HepG2 (cell line): Measurements from ENCODE around the gene MAP3K2. TPM values are rescaled to one million over a fixed set of nuclear protein-coding genes. Genes with fewer than 3 reads are reported as not detected.

Experiments
- ATAC-seq: fragments of 200-7000 bp; cut with Tn5 transposase; 3 replicates; pipeline ENCODE4 v1.9.1; 2020; ENCODE audit warnings: mild to moderate bottlenecking, moderate library complexity
- BruUV-seq: library from RNA; stranded (reverse); fragments of 400-500 nt; replicated peaks from 2 replicates; lab custom pipeline; 2021; lab: Mats Ljungman, UMichigan
- CTCF ChIA-PET: fragments of 300-600 bp; formaldehyde crosslinking; extraction: SDS; loops from one replicate; lab custom pipeline; 2021; ENCODE audit warnings: low total read pairs, inconsistent platforms, low intra/inter-chr PET ratio; lab: Yijun Ruan, JAX
- POLR2A ChIA-PET: fragments of 350-600 bp; sonication (Branson Sonifier 250); formaldehyde crosslinking; loops from one replicate; lab custom pipeline; 2020; ENCODE audit warnings: antibody characterized with exemption, inconsistent platforms; lab: Yijun Ruan, JAX
- DNase-seq: peaks from one replicate; pipeline ENCODE4 v3.0.0-alpha.2; 2015; ENCODE audit warnings: low spot score
- FAIRE-seq: peaks from 3 replicates; lab custom pipeline; 2011; peaks lifted over from hg19 to GRCh38; lab: Jason Lieb, UNC
- H2AFZ ChIP-seq: one replicate; pipeline ENCODE4 v1.6.1; 2011; ENCODE audit warnings: low read length, inconsistent platforms
- H3K27ac ChIP-seq: fragments of 300-600 bp; 3 replicates; pipeline ENCODE4 v1.8.0; 2011; ENCODE audit warnings: mixed run types, mild to moderate bottlenecking, mixed read lengths, low read length, inconsistent platforms; ENCODE audit not compliant: insufficient read depth; ENCODE audit errors: extremely low read length
- H3K27me3 ChIP-seq, 2 experiments: fragments of 200-600 bp in 1 of 2; 2 replicates in 1 of 2; 3 replicates in 1 of 2; pipeline versions ENCODE4 v1.6.0 to v1.8.0; 2011; ENCODE audit warnings: low read length in 2 of 2, mild to moderate bottlenecking in 2 of 2, moderate library complexity in 2 of 2, inconsistent platforms in 1 of 2; ENCODE audit not compliant: insufficient read depth in 2 of 2, control insufficient read depth in 1 of 2
- H3K36me3 ChIP-seq, 2 experiments: fragments of 200-600 bp in 1 of 2; replicated peaks in 1 of 2; 2 replicates in 1 of 2; 3 replicates in 1 of 2; pipeline versions ENCODE4 v1.5.1 to v1.8.0; 2011; ENCODE audit warnings: low read length in 2 of 2, inconsistent platforms in 1 of 2; ENCODE audit not compliant: insufficient read depth in 2 of 2, control insufficient read depth in 1 of 2
- H3K4me1 ChIP-seq: 2 replicates; pipeline ENCODE4 v1.5.1; 2012; ENCODE audit warnings: low read length, inconsistent platforms; ENCODE audit not compliant: insufficient read depth
- H3K4me2 ChIP-seq: 2 replicates; pipeline ENCODE4 v1.6.0; 2011; ENCODE audit warnings: low read depth, low read length, inconsistent platforms
- H3K4me3 ChIP-seq, 3 experiments: fragments of 200-600 bp in 1 of 3; sonication (generic), shearing (Covaris generic) in 1 of 3; replicated peaks in 1 of 3; 2 replicates each; pipeline ENCODE4 v1.5.1; 2011 to 2016; ENCODE audit warnings: low read length in 3 of 3, inconsistent platforms in 2 of 3, low read depth in 2 of 3, mild to moderate bottlenecking in 2 of 3, control low read depth in 1 of 3, mixed read lengths in 1 of 3; ENCODE audit not compliant: insufficient read depth in 1 of 3
- H3K79me2 ChIP-seq: one replicate; pipeline ENCODE4 v1.6.1; 2011; ENCODE audit warnings: low read length, inconsistent platforms; ENCODE audit not compliant: insufficient read depth
- H3K9ac ChIP-seq: 2 replicates; pipeline ENCODE4 v1.6.0; 2011; ENCODE audit warnings: mild to moderate bottlenecking, low read depth, low read length, inconsistent platforms; ENCODE audit not compliant: insufficient read depth
- H3K9me3 ChIP-seq: 2 replicates; pipeline ENCODE4 v1.5.1; 2012; ENCODE audit warnings: mild to moderate bottlenecking, low read length
- H4K20me1 ChIP-seq: 2 replicates; pipeline ENCODE4 v1.6.0; 2011; ENCODE audit warnings: inconsistent platforms, mild to moderate bottlenecking, low read length, moderate library complexity; ENCODE audit not compliant: insufficient read depth
- CAMTA2 ChIP-seq: sonication (generic); formaldehyde crosslinking; IDR thresholded peaks from 2 replicates; pipeline ENCODE4 v1.4.0; 2020; ENCODE audit warnings: mild to moderate bottlenecking, missing genetic modification reagents, borderline replicate concordance
- DNMT1 ChIP-seq: sonication (generic); formaldehyde crosslinking; IDR thresholded peaks from 2 replicates; pipeline ENCODE4 v1.5.1; 2020; ENCODE audit warnings: mild to moderate bottlenecking, missing genetic modification reagents
- HNF4A ChIP-seq: sonication (generic); formaldehyde crosslinking; IDR thresholded peaks from 2 replicates; pipeline ENCODE4 v1.4.0; 2020; ENCODE audit warnings: missing genetic modification reagents
- JDP2 ChIP-seq: sonication (generic); formaldehyde crosslinking; IDR thresholded peaks from 2 replicates; pipeline ENCODE4 v1.8.1; 2022; ENCODE audit warnings: missing genetic modification reagents, borderline replicate concordance
- MAFF ChIP-seq: IDR thresholded peaks from 2 replicates; pipeline ENCODE4 v1.6.1; 2011; ENCODE audit warnings: low read depth, low read length, improper control_type of control experiment
- MAFK ChIP-seq, 2 experiments: IDR thresholded peaks in 1 of 2; conservative IDR thresholded peaks in 1 of 2; 2 replicates each; pipeline ENCODE4 v1.6.1; 2011; ENCODE audit warnings: improper control_type of control experiment in 2 of 2, low read length in 2 of 2
- RBM22 ChIP-seq: fragments of 200-400 bp; formaldehyde crosslinking; optimal IDR thresholded peaks from 2 replicates; pipeline ENCODE3; 2017; ENCODE audit warnings: mild to moderate bottlenecking, low read length, moderate library complexity
- SAFB2 ChIP-seq: sonication (generic); formaldehyde crosslinking; IDR thresholded peaks from 2 replicates; pipeline ENCODE4 v1.5.1; 2020; ENCODE audit warnings: missing genetic modification reagents, low read depth, mild to moderate bottlenecking, borderline replicate concordance
- SOX6 ChIP-seq, 2 experiments: fragments of 450-650 bp in 1 of 2; sonication (generic) in 1 of 2; formaldehyde crosslinking in 1 of 2; IDR thresholded peaks; 2 replicates each; pipeline versions ENCODE4 v1.4.0 to v1.6.1; 2017 to 2020; ENCODE audit warnings: antibody characterized with exemption in 1 of 2, mild to moderate bottlenecking in 1 of 2, missing genetic modification reagents in 1 of 2
- ZFP1 ChIP-seq: IDR thresholded peaks from 2 replicates; pipeline ENCODE4 v1.6.1; 2016
- ZNF337 ChIP-seq: sonication (generic); formaldehyde crosslinking; IDR thresholded peaks from 2 replicates; pipeline ENCODE4 v1.5.1; 2020; ENCODE audit warnings: missing genetic modification reagents, low read depth, mild to moderate bottlenecking, borderline replicate concordance
- ZNF558 ChIP-seq: sonication (generic); formaldehyde crosslinking; IDR thresholded peaks from 2 replicates; pipeline ENCODE4 v1.9.0; 2022; ENCODE audit warnings: mild to moderate bottlenecking, missing genetic modification reagents, borderline replicate concordance
- ZNF703 ChIP-seq: sonication (generic); formaldehyde crosslinking; IDR thresholded peaks from 2 replicates; pipeline ENCODE4 v1.5.1; 2020; ENCODE audit warnings: missing genetic modification reagents, mild to moderate bottlenecking, moderate library complexity, borderline replicate concordance
- WGBS: methylation state at CpG from one replicate; pipeline ENCODE4 v1.1.6; 2017; ENCODE audit warnings: low lambda C conversion rate; 5-methylcytosine and 5-hydroxymethylcytosine counted together
- in situ Hi-C: cut with HindIII; loops from 2 replicates; pipeline ENCODE4 v1.10.0; 2017; ENCODE audit warnings: low pct_unique_long_range_greater_than_20kb; ENCODE audit not compliant: extremely low pct_ligation_motif_present
- intact Hi-C: fragments of 100-400 bp; cut with micrococcal nuclease; formaldehyde crosslinking; loops from one replicate; pipeline ENCODE4 v1.10.0; 2022; ENCODE audit not compliant: unreplicated experiment
- polyA plus RNA-seq, 8 experiments: library from polyadenylated mRNA; depleted of rRNA in 3 of 8; stranded (reverse) in 7 of 8; unstranded in 1 of 8; fragments of >200 nt; fragmentation: Illumina TruSeq in 4 of 8; extraction: Trizol in 4 of 8; gene quantifications; 2 replicates each; pipeline versions ENCODE4 v1.2.1 to v1.2.3, GENCODE V29; 2011 to 2016; ENCODE audit warnings: low read depth in 4 of 8, missing spikeins in 1 of 8, mixed read lengths in 1 of 8; ENCODE audit not compliant: insufficient read depth in 1 of 8
- total RNA-seq, 5 experiments: library from RNA; depleted of rRNA; stranded (reverse); fragments of >200 nt; fragmentation: Illumina TruSeq; extraction: Trizol; gene quantifications; 2 replicates each; pipeline ENCODE4 v1.2.3, GENCODE V29; 2016; ENCODE audit warnings: low read depth in 1 of 5

MAP3K2 gene
- total and polyA plus RNA-seq, 2 of the 13 experiments (the other 11 are each of a cell fraction or from before 2014, with no cell fraction given) = 12.2 to 37.2 TPM

DNA sequence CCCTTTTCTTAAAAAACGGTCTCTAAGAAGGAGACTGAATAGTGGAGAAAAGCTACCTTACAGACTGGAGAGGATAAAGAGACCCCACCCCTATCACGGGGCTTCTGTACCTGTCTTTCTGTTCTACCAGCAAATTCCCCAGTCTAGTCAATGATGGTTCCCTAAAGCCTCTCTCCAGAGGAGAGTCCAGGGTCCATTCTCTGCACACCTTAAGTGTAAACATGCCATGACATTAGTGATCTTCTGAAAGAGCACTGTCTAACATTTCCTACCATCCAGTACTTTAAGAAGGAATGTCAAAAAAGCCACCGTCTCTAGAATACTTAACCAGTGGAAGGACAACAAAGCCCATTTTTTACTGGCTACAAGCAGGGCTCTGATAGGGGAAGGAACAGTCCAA lies 76.8 kb downstream of the MAP3K2 start:
- Histone ChIP-seq H4K20me1 (no peaks in the 10 kb centered on the region), H3K4me2 (no peak overlapping the region), H3K79me2 (no peaks in the 10 kb centered on the region), H3K36me3 (peaks cover 27 to 83% of the 10 kb centered on the region in 2 experiments), H3K9ac (no peak overlapping the region), H3K4me1 (peaks cover 13% of the 10 kb centered on the region), H3K27ac (no peak overlapping the region), H2AFZ (no peak overlapping the region), H3K4me3 (no peak overlapping the region), H3K9me3 (no peaks in the 10 kb centered on the region), H3K27me3 (no peaks in the 10 kb centered on the region)
- ChIA-PET POLR2A (no interaction called here), CTCF (no interaction called here)
- DNase-seq = no peak
- TF ChIP-seq CAMTA2 (CRISPR knock-in tag) (no peak), JDP2 (no peak), ZNF558 (CRISPR knock-in tag) (no peak), DNMT1 (no peak), ZFP1 (no peak), HNF4A (CRISPR knock-in tag) (peak; percentile 54), SAFB2 (CRISPR knock-in tag) (no peak)
- in situ Hi-C loops (no loop called here), intact Hi-C loops (no loop called here)
- FAIRE-seq = no peak
- 98% methylated on average over 3 of the region's 3 CpGs for WGBS
- ATAC-seq = peak; percentile 51
- BruUV-seq = no TSS peak

DNA sequence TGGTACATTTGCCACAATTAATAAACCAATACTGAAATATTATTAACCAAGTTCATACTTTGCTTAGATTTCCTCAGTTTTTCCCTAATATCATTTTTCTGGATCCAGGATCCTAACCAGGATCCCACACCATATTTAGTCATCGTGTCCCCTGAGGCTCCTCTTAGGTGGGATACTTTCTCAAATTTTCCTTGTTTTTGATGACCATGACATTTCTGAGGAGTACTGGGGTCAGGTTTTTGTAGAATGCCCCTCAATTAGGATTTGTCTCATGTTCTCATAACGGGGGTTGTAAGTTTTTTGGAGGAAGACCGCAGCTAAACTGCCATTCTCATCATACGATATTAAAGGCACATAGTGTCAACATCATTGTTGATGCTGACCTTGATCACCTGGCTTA lies 78.3 kb downstream of the MAP3K2 start:
- intact Hi-C loops (no loop called here), in situ Hi-C loops (no loop called here)
- Histone ChIP-seq H3K4me3 (no peak overlapping the region), H3K9ac (no peak overlapping the region), H3K4me1 (peaks cover 13% of the 10 kb centered on the region), H3K4me2 (no peak overlapping the region), H3K36me3 (peaks cover 27 to 78% of the 10 kb centered on the region in 2 experiments), H2AFZ (no peak overlapping the region), H4K20me1 (no peaks in the 10 kb centered on the region), H3K9me3 (no peaks in the 10 kb centered on the region), H3K79me2 (no peaks in the 10 kb centered on the region), H3K27me3 (no peaks in the 10 kb centered on the region)
- ATAC-seq = no peak
- CTCF ChIA-PET = no interaction called here
- no TSS peak for BruUV-seq
- POLR2A ChIA-PET = interaction anchor here (1.1 kb wide), 1 partner anchor 15 kb away, joined by 5 read pairs; the partner anchor contains the start of gene ERCC3
- no peak for TF ChIP-seq ZNF337 (CRISPR knock-in tag)
- TF ChIP-seq SOX6 (IDR thresholded peaks at IDR 0.05) = no peak
- TF ChIP-seq SOX6 (CRISPR knock-in tag; IDR thresholded peaks at IDR 0.05) = no peak
- peak; percentile 50 for TF ChIP-seq RBM22
- TF ChIP-seq ZNF703 (CRISPR knock-in tag) = no peak
- peak; percentile 61 for TF ChIP-seq MAFF
- TF ChIP-seq MAFK (conservative IDR thresholded peaks at IDR 0.05 in 1 of 2, IDR thresholded peaks at IDR 0.05 in 1 of 2; ENCODE audit: low read length in 2 of 2) = peak; percentile 67 to 72
- TF ChIP-seq, all 625 proteins: peak for 3
- DNase-seq (no peak), FAIRE-seq (no peak)
- H3K27ac ChIP-seq = no peak overlapping the region
- WGBS = over 99% methylated on average over 4 of the region's 4 CpGs
